Bronchial epithelial cell (primary cell): ENCODE measurements around the gene TRPM4. TPM values are rescaled to one million over a fixed set of nuclear protein-coding genes. Genes with fewer than 3 reads are reported as not detected.

ENCODE experiments used
- DNase-seq: peaks from one replicate; pipeline ENCODE4 v3.0.0-alpha.2; 2010; ENCODE audit warnings: low read depth
- FAIRE-seq: peaks from 2 replicates; lab custom pipeline; 2011; peaks lifted over from hg19 to GRCh38; lab: Jason Lieb, UNC
- H3K27me3 ChIP-seq: 2 replicates; pipeline ENCODE4 v1.5.1; 2011; ENCODE audit warnings: low read length; ENCODE audit not compliant: control insufficient read depth, insufficient read depth
- H3K36me3 ChIP-seq: 2 replicates; pipeline ENCODE4 v1.5.1; 2011; ENCODE audit warnings: low read length; ENCODE audit not compliant: control insufficient read depth, insufficient read depth
- H3K4me3 ChIP-seq: 2 replicates; pipeline ENCODE4 v1.5.1; 2011; ENCODE audit warnings: mild to moderate bottlenecking, low read depth, low read length, control low read depth
- total RNA-seq: library from RNA; depleted of rRNA; stranded (reverse); fragments of >200 nt; gene quantifications from 2 replicates; pipeline ENCODE4 v1.2.1, GENCODE V29; 2014
- TF ChIP-seq, protein P1 (sequence below): IDR thresholded peaks from 2 replicates; pipeline ENCODE4 v1.5.1; 2011; ENCODE audit warnings: mild to moderate bottlenecking, moderate library complexity, low read length, control low read depth, inconsistent platforms; ENCODE audit not compliant: insufficient read depth, severe bottlenecking

The TRPM4 gene
- total RNA-seq, 1 donor from 2014 or later, result 11.1 TPM

DNA sequence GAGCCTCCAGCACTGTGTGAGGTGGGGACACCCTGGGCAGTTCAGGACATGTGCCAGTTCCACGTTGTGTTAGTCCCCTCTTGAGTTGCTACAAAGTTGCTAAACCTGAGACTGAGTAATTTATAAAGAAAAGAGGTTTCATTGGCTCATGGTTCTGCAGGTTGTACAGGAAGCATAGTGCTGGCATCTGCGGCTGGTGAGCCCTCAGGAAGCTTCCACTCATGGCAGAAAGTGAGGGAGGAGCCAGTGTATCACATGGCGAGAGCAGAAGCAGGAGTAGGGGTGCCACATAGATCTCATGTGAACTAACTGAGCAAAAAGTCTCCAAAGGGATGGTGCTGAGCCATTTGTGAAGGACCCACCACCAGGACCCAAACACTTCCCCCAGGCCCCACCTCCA is 33.2 kb downstream of the TRPM4 start:
- Histone ChIP-seq H3K4me3 (no peak overlapping the region), H3K27me3 (no peaks in the 10 kb centered on the region), H3K36me3 (peaks cover 36% of the 10 kb centered on the region)
- TF ChIP-seq, protein P1, sequence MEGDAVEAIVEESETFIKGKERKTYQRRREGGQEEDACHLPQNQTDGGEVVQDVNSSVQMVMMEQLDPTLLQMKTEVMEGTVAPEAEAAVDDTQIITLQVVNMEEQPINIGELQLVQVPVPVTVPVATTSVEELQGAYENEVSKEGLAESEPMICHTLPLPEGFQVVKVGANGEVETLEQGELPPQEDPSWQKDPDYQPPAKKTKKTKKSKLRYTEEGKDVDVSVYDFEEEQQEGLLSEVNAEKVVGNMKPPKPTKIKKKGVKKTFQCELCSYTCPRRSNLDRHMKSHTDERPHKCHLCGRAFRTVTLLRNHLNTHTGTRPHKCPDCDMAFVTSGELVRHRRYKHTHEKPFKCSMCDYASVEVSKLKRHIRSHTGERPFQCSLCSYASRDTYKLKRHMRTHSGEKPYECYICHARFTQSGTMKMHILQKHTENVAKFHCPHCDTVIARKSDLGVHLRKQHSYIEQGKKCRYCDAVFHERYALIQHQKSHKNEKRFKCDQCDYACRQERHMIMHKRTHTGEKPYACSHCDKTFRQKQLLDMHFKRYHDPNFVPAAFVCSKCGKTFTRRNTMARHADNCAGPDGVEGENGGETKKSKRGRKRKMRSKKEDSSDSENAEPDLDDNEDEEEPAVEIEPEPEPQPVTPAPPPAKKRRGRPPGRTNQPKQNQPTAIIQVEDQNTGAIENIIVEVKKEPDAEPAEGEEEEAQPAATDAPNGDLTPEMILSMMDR, result no peak
- FAIRE-seq (no peak), DNase-seq (no peak)

DNA sequence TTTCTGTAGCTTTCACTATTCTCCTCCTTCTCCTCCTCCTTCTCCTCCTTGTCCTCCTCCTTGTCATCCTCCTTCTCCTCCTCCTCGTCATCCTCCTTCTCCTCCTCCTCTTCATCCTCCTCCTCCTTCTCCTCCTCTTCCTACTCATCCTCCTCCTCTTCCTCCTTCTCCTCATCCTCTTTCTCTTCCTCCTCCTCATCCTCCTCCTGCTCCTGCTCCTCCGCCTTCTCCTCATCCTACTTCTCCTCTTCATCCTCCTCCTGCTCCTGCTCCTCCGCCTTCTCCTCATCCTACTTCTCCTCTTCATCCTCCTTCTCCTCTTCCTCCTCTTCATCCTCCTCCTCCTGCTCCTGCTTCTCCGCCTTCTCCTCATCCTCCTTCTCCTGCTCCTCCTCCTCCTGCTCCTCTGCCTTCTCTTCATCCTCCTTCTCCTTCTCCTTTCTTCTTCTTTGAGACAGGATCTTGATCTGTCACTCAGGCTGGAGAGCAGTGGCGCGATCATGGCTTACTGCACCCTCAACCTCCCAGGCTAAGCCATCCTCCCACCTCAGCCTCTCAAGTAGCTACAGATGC is 36.3 kb downstream of the TRPM4 start:
- no peak overlapping the region for H3K4me3 ChIP-seq
- DNase-seq (no peak), FAIRE-seq (no peak)
- TF ChIP-seq, protein P1, result no peak
- peaks cover 24% of the 10 kb centered on the region for H3K36me3 ChIP-seq
- H3K27me3 ChIP-seq, result no peaks in the 10 kb centered on the region

DNA sequence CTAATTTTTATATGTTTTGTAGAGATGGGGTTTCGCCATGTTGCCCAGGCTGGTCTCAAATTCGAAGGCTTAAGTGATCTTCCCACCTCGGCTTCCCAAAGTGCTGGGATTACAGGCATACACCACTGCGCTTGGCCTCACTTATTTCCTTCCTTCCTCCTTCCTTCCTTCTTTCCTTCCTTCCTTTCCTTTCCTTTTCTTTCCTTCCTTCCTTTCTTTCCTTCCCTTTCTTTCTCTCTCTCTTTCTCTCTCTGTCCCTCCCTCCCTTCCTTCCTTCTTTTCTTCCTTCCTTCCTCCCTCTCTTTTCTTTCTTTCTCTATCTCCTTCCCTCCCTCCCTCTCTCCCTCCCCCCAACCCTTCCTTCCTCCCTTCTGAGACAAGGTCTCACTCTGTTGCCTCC is 36.8 kb downstream of the TRPM4 start:
- Histone ChIP-seq H3K36me3 (peaks cover 23% of the 10 kb centered on the region), H3K27me3 (no peaks in the 10 kb centered on the region), H3K4me3 (no peak overlapping the region)
- DNase-seq (no peak), FAIRE-seq (no peak)
- TF ChIP-seq, protein P1, result no peak

DNA sequence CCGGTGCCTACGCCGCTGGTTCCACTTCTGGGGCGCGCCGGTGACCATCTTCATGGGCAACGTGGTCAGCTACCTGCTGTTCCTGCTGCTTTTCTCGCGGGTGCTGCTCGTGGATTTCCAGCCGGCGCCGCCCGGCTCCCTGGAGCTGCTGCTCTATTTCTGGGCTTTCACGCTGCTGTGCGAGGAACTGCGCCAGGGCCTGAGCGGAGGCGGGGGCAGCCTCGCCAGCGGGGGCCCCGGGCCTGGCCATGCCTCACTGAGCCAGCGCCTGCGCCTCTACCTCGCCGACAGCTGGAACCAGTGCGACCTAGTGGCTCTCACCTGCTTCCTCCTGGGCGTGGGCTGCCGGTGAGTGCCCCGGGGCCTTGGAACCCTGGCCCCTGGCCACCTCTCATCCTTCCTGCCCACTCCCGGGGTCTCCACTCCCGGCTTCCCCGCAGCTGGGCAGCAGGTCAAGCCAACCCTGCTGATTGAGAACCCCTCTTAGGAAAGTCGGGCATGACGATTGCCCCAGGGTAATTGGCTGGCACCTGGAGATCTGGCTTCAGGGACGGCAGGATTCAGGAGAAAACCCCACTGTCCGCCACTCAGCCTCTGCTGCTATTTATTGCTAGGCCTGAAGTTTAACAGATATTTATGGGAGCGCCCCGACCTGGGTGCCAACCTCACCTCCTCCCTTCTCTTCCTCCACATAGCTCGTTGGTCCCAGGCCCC is 39.1 kb downstream of the TRPM4 start:
- Histone ChIP-seq H3K36me3 (peaks cover 17% of the 10 kb centered on the region), H3K4me3 (no peak overlapping the region), H3K27me3 (no peaks in the 10 kb centered on the region)
- no peak for FAIRE-seq
- no peak for DNase-seq
- TF ChIP-seq, protein P1, result no peak

DNA sequence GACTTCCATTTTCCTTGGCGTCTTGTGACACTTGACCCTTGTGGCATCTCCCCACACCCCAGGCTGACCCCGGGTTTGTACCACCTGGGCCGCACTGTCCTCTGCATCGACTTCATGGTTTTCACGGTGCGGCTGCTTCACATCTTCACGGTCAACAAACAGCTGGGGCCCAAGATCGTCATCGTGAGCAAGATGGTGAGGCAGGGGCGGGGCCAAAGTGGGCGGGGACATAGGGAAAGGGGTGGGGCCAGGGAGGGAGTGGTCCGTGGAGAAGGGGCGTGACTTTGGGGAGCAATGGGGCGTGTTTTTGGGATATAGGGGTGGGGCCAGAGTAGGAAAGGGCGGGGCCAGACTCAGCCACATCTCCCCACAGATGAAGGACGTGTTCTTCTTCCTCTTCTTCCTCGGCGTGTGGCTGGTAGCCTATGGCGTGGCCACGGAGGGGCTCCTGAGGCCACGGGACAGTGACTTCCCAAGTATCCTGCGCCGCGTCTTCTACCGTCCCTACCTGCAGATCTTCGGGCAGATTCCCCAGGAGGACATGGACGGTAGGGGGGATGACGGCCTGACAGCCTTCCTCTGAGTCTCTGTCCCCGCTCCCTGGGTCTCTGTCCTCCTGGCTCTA is 42.8 kb downstream of the TRPM4 start:
- TF ChIP-seq, protein P1, result no peak
- H3K4me3 ChIP-seq, result no peak overlapping the region
- peaks cover 18% of the 10 kb centered on the region for H3K36me3 ChIP-seq
- FAIRE-seq (no peak), DNase-seq (no peak)
- H3K27me3 ChIP-seq, result no peaks in the 10 kb centered on the region
